Esophagus (tissue), 2 donors: ENCODE data around the gene FAM111A. TPM values are rescaled to one million over a fixed set of nuclear protein-coding genes. Genes with fewer than 3 reads are reported as not detected.

Experiments
- polyA plus RNA-seq, 2 donors: library from polyadenylated mRNA; stranded (reverse); fragments of 200-250 nt; gene quantifications; one replicate each; pipeline ENCODE4 v1.2.3, GENCODE V29; 2013
- donor health status: healthy with polysubstance abuse.
- donor health status: Bipolar disorder and iron deficiency.

FAM111A gene
- polyA plus RNA-seq, 2 donors, result 6.6 to 21.7 TPM

Other genes starting within 250 kb of the FAM111A start
- gene GLYATL1, start 203.4 kb upstream of the FAM111A start, polyA plus RNA-seq, result under 1 TPM; 0.08 to 0.18 TPM
- not detected for gene GLYATL1B, start 56.5 kb upstream of the FAM111A start, polyA plus RNA-seq
- 1 to 10 TPM; 3.1 to 5.3 TPM for gene FAM111B, start 35.6 kb upstream of the FAM111A start, polyA plus RNA-seq
- 1 to 10 TPM; 1.8 to 2.4 TPM for gene DTX4, start 29.3 kb downstream of the FAM111A start, polyA plus RNA-seq
- gene MPEG1, start 70.1 kb downstream of the FAM111A start, polyA plus RNA-seq, result 1 to 10 TPM in 1 of 2 donors, under 1 TPM in 1; 0.61 to 1.3 TPM
- gene OR5AN1, start 216.0 kb downstream of the FAM111A start, polyA plus RNA-seq, result not detected